NOMO-1 treated with dmso at 0.1 percent for 144 hours (cell line): ENCODE data around the gene MAP2K7.
"Not testable (repeated sequence)": the region's sequence is repeated elsewhere in the genome, so short reads cannot be mapped to it uniquely, and the experiment has no call there.

Experiments used
- DNase-seq: peaks from one replicate; lab custom pipeline; 2025; ENCODE audit not compliant: unreplicated experiment; lab: John Stamatoyannopoulos, UW

The MAP2K7 gene

GRCh38 chr19:7883105-7883504, 20.6 kb upstream of the MAP2K7 start:
- no peak for DNase-seq

- DNase-seq: no peak
Observed at GRCh38 chr19:7883796-7884570, 19.7 kb upstream of the MAP2K7 start.

- DNase-seq: no peak
Observed at GRCh38 chr19:7885818-7886217, 17.9 kb upstream of the MAP2K7 start.

- DNase-seq: no peak
Observed at GRCh38 chr19:7887408-7888144, 16.1 kb upstream of the MAP2K7 start.

- DNase-seq: no peak
Observed at GRCh38 chr19:7888145-7888825, 15.4 kb upstream of the MAP2K7 start, which contains the start of gene LRRC8E. Gene LRRC8E, plus strand, starts transcription at chr19:7888510. Its CDS starts 7,094 bp downstream, at chr19:7895604.

- DNase-seq: no peak
Observed at GRCh38 chr19:7888826-7889217, 14.9 kb upstream of the MAP2K7 start.

- not testable (repeated sequence) for DNase-seq
Observed at GRCh38 chr19:7893362-7894101, 10.1 kb upstream of the MAP2K7 start.

GRCh38 chr19:7894612-7895309, 8.9 kb upstream of the MAP2K7 start:
- DNase-seq: no peak

- DNase-seq: no peak
Observed at GRCh38 chr19:7895565-7895964, 8.1 kb upstream of the MAP2K7 start.

GRCh38 chr19:7897292-7897691, 6.4 kb upstream of the MAP2K7 start:
- no peak for DNase-seq

GRCh38 chr19:7898967-7899366, 4.7 kb upstream of the MAP2K7 start:
- DNase-seq: no peak

- DNase-seq: no peak
Observed at GRCh38 chr19:7899751-7900378, 3.8 kb upstream of the MAP2K7 start.

- DNase-seq: no peak
Observed at GRCh38 chr19:7900401-7900870, 3.2 kb upstream of the MAP2K7 start.

- DNase-seq: no peak
Observed at GRCh38 chr19:7900931-7901330, 2.7 kb upstream of the MAP2K7 start.

- no peak for DNase-seq
Observed at GRCh38 chr19:7901337-7901736, 2.3 kb upstream of the MAP2K7 start.

GRCh38 chr19:7902796-7903243, 857 bp upstream of the MAP2K7 start:
- DNase-seq: no peak

- DNase-seq: no peak
Observed at GRCh38 chr19:7904074-7905020, 670 bp downstream of the MAP2K7 start.

- DNase-seq: no peak
Observed at GRCh38 chr19:7905268-7905667, 1.6 kb downstream of the MAP2K7 start.

GRCh38 chr19:7905859-7906258, 2.2 kb downstream of the MAP2K7 start:
- no peak for DNase-seq
